Activated CD8-positive, alpha-beta T cell treated with anti-CD3 and anti-CD28 coated beads for 36 hours (primary cell): Measurements from ENCODE around the gene LRRC4B. TPM values are rescaled to one million over a fixed set of nuclear protein-coding genes. Genes with fewer than 3 reads are reported as not detected.
A peak's percentile ranks its signal among the peaks of the same experiment; 100 is the strongest.

ENCODE experiments used
- ATAC-seq: fragments of 200-7000 bp; cut with Tn5 transposase; one replicate; pipeline ENCODE4 v1.10.0; 2021; ENCODE audit warnings: mild to moderate bottlenecking, moderate library complexity
- CTCF ChIA-PET: fragments of 350-600 bp; sonication (Branson Sonifier 250); formaldehyde crosslinking; loops from one replicate; lab custom pipeline; 2021; ENCODE audit warnings: antibody characterized with exemption; lab: Charles Lee
- POLR2A ChIA-PET: fragments of 350-600 bp; sonication (Branson Sonifier 250); formaldehyde crosslinking; loops from one replicate; lab custom pipeline; 2021; ENCODE audit warnings: antibody characterized with exemption; lab: Charles Lee
- DNase-seq: peaks from one replicate; pipeline ENCODE4 v3.0.0-alpha.2; 2020
- H3K27ac Mint-ChIP-seq: one replicate; pipeline ENCODE4 v1.8.0; 2021; ENCODE audit warnings: mild to moderate bottlenecking, mixed read lengths
- H3K27me3 Mint-ChIP-seq: one replicate; pipeline ENCODE4 v1.8.0; 2021; ENCODE audit warnings: mixed read lengths
- H3K36me3 Mint-ChIP-seq: one replicate; pipeline ENCODE4 v1.8.0; 2021; ENCODE audit warnings: low read depth, mixed read lengths
- H3K4me1 Mint-ChIP-seq: one replicate; pipeline ENCODE4 v1.8.0; 2021; ENCODE audit warnings: low read depth, mixed read lengths
- H3K4me3 Mint-ChIP-seq: one replicate; pipeline ENCODE4 v1.8.0; 2021; ENCODE audit warnings: mild to moderate bottlenecking, moderate library complexity, mixed read lengths
- H3K9me3 Mint-ChIP-seq: one replicate; pipeline ENCODE4 v1.8.0; 2021; ENCODE audit warnings: mixed read lengths
- intact Hi-C: fragments of 100-400 bp; cut with micrococcal nuclease; formaldehyde crosslinking; loops from one replicate; pipeline ENCODE4 v1.10.0; 2022
- total RNA-seq, 2 experiments: library from RNA; stranded (reverse); gene quantifications; one replicate each; pipeline ENCODE4 v1.2.3, GENCODE V29; 2021
- TF ChIP-seq, protein P1 (sequence below): fragments of 200-600 bp; IDR thresholded peaks from one replicate; pipeline ENCODE4 v1.8.0; 2022; ENCODE audit warnings: antibody characterized with exemption, mild to moderate bottlenecking

The LRRC4B gene
- total RNA-seq, 2 experiments from 2014 or later, result not detected

DNA sequence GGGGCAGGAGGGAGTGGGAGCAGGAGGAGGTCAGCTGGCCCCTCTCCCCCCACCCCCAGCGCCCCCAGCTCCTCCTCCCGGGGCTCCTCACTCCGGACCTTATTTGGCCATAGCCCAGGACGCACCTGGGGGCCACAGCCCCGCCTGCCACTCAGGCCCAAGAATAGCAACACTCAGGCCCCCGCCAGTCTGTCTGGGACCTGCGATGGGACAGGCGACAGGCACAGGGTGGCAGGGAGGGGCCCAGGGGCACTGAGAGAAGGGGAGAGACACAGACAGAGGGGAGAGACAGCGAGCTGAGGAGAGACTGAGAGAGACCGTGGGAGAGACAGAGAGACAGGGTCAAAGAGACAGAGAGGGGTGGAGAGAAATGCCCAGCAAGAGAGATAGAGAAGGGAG lies 67.5 kb downstream of the LRRC4B start:
- DNase-seq (no peak), ATAC-seq (peak; percentile 49)
- ChIA-PET POLR2A (interaction anchor here (0.9 kb wide), 1 partner anchor 10 kb away, joined by 3 read pairs; the partner anchor contains the start of gene JOSD2), CTCF (interaction anchor here (1.0 to 1.2 kb wide), 2 partner anchors 8 to 55 kb away, joined by 3 to 4 read pairs; no protein-coding TSS in a partner anchor)
- no peaks in the 10 kb centered on the region for H3K4me1 Mint-ChIP-seq
- peaks cover 3% of the 10 kb centered on the region for H3K36me3 Mint-ChIP-seq
- no peaks in the 10 kb centered on the region for H3K9me3 Mint-ChIP-seq
- intact Hi-C loops, result no loop called here
- no peaks in the 10 kb centered on the region for H3K27me3 Mint-ChIP-seq
- no peak overlapping the region for H3K4me3 Mint-ChIP-seq
- TF ChIP-seq, protein P1, sequence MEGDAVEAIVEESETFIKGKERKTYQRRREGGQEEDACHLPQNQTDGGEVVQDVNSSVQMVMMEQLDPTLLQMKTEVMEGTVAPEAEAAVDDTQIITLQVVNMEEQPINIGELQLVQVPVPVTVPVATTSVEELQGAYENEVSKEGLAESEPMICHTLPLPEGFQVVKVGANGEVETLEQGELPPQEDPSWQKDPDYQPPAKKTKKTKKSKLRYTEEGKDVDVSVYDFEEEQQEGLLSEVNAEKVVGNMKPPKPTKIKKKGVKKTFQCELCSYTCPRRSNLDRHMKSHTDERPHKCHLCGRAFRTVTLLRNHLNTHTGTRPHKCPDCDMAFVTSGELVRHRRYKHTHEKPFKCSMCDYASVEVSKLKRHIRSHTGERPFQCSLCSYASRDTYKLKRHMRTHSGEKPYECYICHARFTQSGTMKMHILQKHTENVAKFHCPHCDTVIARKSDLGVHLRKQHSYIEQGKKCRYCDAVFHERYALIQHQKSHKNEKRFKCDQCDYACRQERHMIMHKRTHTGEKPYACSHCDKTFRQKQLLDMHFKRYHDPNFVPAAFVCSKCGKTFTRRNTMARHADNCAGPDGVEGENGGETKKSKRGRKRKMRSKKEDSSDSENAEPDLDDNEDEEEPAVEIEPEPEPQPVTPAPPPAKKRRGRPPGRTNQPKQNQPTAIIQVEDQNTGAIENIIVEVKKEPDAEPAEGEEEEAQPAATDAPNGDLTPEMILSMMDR, result no peak
- H3K27ac Mint-ChIP-seq, result no peak overlapping the region

DNA sequence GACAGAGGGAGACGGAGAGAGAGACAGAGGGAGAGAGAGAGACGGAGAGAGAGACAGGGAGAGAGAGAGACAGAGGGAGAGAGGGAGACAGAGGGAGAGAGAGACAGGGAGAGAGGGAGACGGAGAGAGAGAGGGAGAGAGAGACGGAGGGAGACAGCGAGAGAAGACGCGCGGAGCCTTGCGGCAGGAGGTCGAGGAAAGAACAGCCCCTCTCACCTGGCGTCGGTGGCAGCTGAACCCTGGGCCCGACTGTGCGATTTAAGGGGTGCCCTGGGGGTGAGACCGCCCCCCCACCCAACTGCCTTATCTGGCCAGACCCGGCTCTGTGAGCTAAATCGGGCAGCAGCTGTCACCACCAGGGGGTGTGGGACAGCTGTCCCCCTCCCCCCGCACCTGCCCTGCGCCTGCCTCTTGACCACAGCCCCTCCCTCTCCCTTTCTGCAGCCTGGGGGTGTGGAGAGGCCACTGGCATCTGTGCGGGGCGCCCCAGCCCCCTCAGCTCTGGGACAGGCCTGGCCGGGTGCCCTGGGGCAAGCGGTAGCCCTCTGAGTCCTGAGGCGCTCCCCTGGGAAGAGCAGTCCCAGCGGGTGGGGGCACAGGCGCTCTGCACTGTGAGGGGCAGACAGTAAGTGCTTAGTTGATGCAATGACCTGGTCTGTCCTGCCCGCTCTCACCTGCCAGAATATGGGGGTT lies 68.0 kb downstream of the LRRC4B start:
- Mint-ChIP-seq H3K36me3 (no peaks in the 10 kb centered on the region), H3K27ac (no peak overlapping the region), H3K4me1 (no peaks in the 10 kb centered on the region), H3K27me3 (no peaks in the 10 kb centered on the region), H3K4me3 (no peak overlapping the region), H3K9me3 (no peaks in the 10 kb centered on the region)
- intact Hi-C loops, result no loop called here
- TF ChIP-seq, protein P1, result no peak
- peak; percentile 49 for ATAC-seq
- POLR2A ChIA-PET, result no interaction called here
- peak; percentile 52 for DNase-seq
- CTCF ChIA-PET, result interaction anchor here (1.2 kb wide), 1 partner anchor 9 kb away, joined by 3 read pairs; no protein-coding TSS in a partner anchor

DNA sequence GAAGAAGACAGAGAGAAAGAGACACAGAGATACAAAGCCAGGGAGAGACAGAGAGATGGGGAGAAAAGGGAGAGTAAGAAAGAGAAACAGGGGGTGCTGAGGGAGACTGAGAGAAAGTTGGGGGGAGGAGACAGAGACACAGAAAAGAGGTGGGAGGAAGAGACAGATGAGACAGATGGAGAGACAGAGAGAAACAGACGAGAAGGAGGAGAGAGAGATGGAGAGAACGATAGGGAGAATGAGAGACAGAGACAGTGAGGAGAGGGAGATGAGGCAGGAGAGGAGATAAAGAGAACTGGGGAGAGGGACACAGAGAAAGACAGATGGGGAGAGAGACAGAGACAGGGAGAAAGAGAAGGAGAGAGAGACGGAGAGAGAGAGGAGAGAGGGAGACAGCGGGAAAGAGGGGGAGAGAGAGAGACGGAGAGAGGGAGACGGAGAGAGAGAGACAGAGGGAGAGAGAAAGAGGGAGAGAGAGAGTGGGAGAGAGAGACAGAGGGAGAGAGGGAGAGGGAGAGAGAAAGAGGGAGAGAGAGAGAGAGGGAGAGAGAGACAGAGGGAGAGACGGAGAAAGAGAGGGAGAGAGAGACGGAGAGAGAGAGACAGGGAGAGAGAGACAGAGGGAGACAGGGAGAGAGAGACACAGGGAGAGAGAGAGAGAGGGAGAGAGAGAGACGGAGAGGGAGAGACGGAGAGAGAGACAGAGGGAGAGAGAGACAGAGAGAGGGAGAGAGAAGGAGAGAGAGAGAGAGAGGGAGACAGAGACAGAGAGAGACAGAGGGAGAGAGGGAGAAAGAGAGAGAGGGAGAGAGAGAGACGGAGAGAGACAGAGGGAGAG lies 69.8 kb downstream of the LRRC4B start:
- Mint-ChIP-seq H3K27ac (no peak overlapping the region), H3K27me3 (no peaks in the 10 kb centered on the region), H3K4me3 (no peak overlapping the region), H3K4me1 (no peaks in the 10 kb centered on the region), H3K9me3 (no peaks in the 10 kb centered on the region), H3K36me3 (no peaks in the 10 kb centered on the region)
- intact Hi-C loops, result no loop called here
- DNase-seq (no peak), ATAC-seq (no peak)
- CTCF ChIA-PET, result no interaction called here
- POLR2A ChIA-PET, result no interaction called here
- TF ChIP-seq, protein P1, result no peak

DNA sequence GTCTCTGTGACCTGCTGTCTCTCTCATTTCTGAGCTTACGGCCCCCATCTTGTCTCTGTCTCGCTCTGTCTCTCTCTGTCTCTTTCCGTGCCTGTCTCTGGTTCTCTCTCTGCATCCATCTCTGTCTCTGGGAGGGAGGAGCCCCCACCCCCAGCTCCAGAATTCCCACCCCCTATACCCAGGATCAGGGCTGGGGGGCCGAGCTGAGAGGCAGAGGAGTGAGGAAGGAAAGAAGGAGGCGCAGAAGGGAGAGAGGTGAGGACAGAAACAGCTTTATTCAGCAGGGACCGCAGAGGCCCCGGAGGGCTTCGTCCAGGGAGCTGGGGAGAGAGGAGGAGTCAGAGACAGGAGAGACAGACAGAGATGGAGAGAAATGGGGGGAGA lies 71.2 kb downstream of the LRRC4B start:
- DNase-seq (no peak), ATAC-seq (no peak)
- ChIA-PET CTCF (interaction anchor here (1.2 kb wide), 1 partner anchor 10 kb away, joined by 6 read pairs; no protein-coding TSS in a partner anchor), POLR2A (no interaction called here)
- TF ChIP-seq, protein P1, result no peak
- Mint-ChIP-seq H3K4me3 (no peak overlapping the region), H3K9me3 (no peaks in the 10 kb centered on the region), H3K27me3 (no peaks in the 10 kb centered on the region), H3K4me1 (peaks cover 5% of the 10 kb centered on the region), H3K36me3 (no peaks in the 10 kb centered on the region), H3K27ac (no peak overlapping the region)
- intact Hi-C loops, result no loop called here
